Prostate gland (tissue), 2 donors: ENCODE results near the gene CORIN. TPM values are rescaled to one million over a fixed set of nuclear protein-coding genes. Genes with fewer than 3 reads are reported as not detected.
A peak's percentile ranks its signal among the peaks of the same experiment; 100 is the strongest.

ENCODE experiments used
- DNase-seq: peaks from one replicate; pipeline ENCODE4 v3.0.0-alpha.2; 2019; ENCODE audit warnings: low spot score
- H3K27ac ChIP-seq, 2 donors: fragments of 200-600 bp; sonication (generic); 2 replicates each; pipeline ENCODE4 v1.5.1; 2017 to 2019
- H3K27me3 ChIP-seq: fragments of 200-600 bp; sonication (generic); replicated peaks from 2 replicates; pipeline ENCODE4 v1.5.1; 2019; ENCODE audit not compliant: insufficient read depth
- H3K36me3 ChIP-seq, 2 donors: fragments of 200-600 bp; sonication (generic); 1 replicate in 1 of 2; 2 replicates in 1 of 2; pipeline versions ENCODE4 v1.5.1 to v1.8.1; 2017 to 2019
- H3K4me1 ChIP-seq: fragments of 200-600 bp; sonication (generic); replicated peaks from 2 replicates; pipeline ENCODE4 v1.5.1; 2019
- H3K4me3 ChIP-seq, 2 donors: fragments of 200-600 bp; sonication (generic); 2 replicates each; pipeline ENCODE4 v1.5.1; 2017 to 2019
- H3K9me3 ChIP-seq: fragments of 200-600 bp; sonication (generic); 2 replicates; pipeline ENCODE4 v1.5.1; 2017
- POLR2A ChIP-seq: fragments of 450-650 bp; IDR thresholded peaks from one replicate; pipeline ENCODE4 v1.6.1; 2016; ENCODE audit warnings: antibody characterized with exemption, mild to moderate bottlenecking
- POLR2AphosphoS5 ChIP-seq: sonication (generic); formaldehyde crosslinking; IDR thresholded peaks from one replicate; pipeline ENCODE4 v1.6.1; 2017; ENCODE audit warnings: antibody characterized with exemption
- WGBS: methylation state at CpG from one replicate; pipeline ENCODE4 v1.1.5; 2018; 5-methylcytosine and 5-hydroxymethylcytosine counted together
- intact Hi-C: fragments of 100-400 bp; cut with DNase I; formaldehyde crosslinking; loops from one replicate; pipeline ENCODE4 v1.14.2; 2022
- total RNA-seq, 2 donors: library from RNA; depleted of rRNA; stranded (reverse); fragments of >200 nt; gene quantifications; one replicate each; pipeline ENCODE4 v1.1.0, GENCODE V29; 2016
- TF ChIP-seq, protein P1 (sequence below), 4 experiments: fragments of 200-600 bp in 2 of 4; fragments of 450-650 bp in 2 of 4; sonication (generic) in 2 of 4; IDR thresholded peaks; 1 replicate in 3 of 4; 2 replicates in 1 of 4; pipeline ENCODE4 v1.5.1; 2016 to 2019; ENCODE audit warnings: antibody characterized with exemption in 4 of 4, mild to moderate bottlenecking in 2 of 4, moderate library complexity in 2 of 4

CORIN gene
- total RNA-seq, 2 donors from 2014 or later: 6.0 to 7.7 TPM

DNA sequence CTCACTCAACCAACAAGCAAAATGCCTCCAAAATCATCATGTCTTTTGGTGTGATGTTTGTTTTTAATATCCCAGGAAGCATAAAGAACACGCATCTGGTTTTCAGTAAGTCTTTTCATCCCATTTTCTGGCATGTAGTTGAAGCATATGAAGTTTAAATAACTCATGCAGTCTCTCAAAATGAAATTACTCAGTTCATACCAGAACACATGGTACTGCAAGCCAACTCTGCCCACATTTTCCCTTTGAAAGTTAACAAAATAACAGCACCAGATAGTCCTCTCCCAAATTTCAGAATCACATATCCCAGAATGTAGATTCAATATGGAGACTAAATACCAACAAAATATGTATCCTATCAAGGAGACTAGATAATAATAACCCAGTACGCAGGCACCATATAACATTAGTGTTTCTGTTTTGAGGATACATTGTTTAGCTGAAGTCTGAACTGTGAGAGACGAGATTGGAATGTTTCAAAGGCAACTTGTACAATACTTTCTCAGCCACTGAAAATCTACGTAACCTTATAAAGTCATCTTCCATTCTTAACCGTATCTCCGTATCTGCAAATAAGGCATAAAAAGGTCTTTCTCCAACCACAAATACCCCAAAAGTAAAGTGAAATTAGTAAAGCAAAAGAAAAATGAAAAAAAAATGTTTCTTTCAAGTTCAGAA lies 23.1 kb downstream of the CORIN start:
- Histone ChIP-seq H3K27me3 (no peaks in the 10 kb centered on the region), H3K9me3 (no peaks in the 10 kb centered on the region), H3K27ac (no peak overlapping the region), H3K4me3 (no peak overlapping the region), H3K36me3 (no peaks in the 10 kb centered on the region), H3K4me1 (no peaks in the 10 kb centered on the region)
- TF ChIP-seq POLR2AphosphoS5 (no peak), POLR2A (no peak)
- TF ChIP-seq, protein P1, sequence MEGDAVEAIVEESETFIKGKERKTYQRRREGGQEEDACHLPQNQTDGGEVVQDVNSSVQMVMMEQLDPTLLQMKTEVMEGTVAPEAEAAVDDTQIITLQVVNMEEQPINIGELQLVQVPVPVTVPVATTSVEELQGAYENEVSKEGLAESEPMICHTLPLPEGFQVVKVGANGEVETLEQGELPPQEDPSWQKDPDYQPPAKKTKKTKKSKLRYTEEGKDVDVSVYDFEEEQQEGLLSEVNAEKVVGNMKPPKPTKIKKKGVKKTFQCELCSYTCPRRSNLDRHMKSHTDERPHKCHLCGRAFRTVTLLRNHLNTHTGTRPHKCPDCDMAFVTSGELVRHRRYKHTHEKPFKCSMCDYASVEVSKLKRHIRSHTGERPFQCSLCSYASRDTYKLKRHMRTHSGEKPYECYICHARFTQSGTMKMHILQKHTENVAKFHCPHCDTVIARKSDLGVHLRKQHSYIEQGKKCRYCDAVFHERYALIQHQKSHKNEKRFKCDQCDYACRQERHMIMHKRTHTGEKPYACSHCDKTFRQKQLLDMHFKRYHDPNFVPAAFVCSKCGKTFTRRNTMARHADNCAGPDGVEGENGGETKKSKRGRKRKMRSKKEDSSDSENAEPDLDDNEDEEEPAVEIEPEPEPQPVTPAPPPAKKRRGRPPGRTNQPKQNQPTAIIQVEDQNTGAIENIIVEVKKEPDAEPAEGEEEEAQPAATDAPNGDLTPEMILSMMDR (IDR thresholded peaks at IDR 0.05): no peak
- DNase-seq: no peak
- 79% methylated on average over 6 of the region's 6 CpGs for WGBS
- intact Hi-C loops: no loop called here

DNA sequence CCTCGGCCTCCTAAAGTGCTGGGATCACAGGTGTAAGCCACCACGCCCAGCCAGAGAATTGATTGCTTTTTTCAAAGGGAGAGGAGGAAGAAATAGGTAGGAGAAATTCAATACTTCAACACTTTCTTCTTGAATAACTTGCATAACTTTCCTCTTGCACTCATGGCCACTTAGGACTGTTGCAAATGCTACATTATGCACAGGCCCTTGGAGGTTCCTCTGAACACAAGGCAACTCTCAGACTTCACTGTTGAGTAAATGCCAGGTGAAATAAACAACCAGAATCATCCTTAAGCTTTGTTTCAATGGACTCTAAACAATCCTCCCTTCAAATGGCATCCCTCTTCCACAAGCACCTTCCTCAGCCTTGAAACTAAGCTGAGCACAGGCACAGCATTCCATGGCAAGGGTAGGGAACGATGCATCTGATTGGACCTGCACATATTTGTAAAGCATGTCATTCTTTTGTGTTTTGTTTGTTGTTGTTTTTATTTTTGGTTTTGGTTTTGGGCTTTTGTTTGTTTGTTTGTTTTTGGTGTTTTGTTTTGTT lies 28.1 kb downstream of the CORIN start:
- no peak overlapping the region for H3K27ac ChIP-seq
- no peaks in the 10 kb centered on the region for H3K27me3 ChIP-seq
- H3K4me3 ChIP-seq: no peak overlapping the region
- H3K9me3 ChIP-seq: no peaks in the 10 kb centered on the region
- TF ChIP-seq POLR2AphosphoS5 (no peak), POLR2A (no peak)
- TF ChIP-seq, protein P1 (IDR thresholded peaks at IDR 0.05): no peak
- WGBS: 86% methylated on average over 3 of the region's 3 CpGs
- intact Hi-C loops: no loop called here
- no peaks in the 10 kb centered on the region for H3K36me3 ChIP-seq
- no peak for DNase-seq
- H3K4me1 ChIP-seq: no peaks in the 10 kb centered on the region

DNA sequence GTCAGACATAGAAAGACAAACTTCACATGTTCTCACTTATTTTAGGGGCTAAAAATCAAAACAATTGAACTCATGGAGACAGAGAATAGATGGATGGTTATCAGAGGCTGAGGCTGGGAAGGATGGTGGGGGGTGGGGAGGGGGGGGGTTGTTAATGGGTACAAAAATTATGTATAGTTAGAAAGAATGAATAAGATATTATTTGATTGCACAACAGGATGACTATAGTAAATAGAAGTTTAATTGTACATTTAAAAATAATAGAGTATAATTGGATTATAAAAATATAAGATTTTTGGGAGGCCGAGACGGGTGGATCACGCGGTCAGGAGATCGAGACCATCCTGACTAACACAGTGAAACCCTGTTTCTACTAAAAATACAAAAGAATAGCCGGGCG lies 33.3 kb downstream of the CORIN start:
- no peak for TF ChIP-seq POLR2A
- TF ChIP-seq, protein P1 (IDR thresholded peaks at IDR 0.05): no peak
- TF ChIP-seq POLR2AphosphoS5: no peak
- Histone ChIP-seq H3K27me3 (no peaks in the 10 kb centered on the region), H3K36me3 (no peaks in the 10 kb centered on the region), H3K4me1 (no peaks in the 10 kb centered on the region), H3K9me3 (no peaks in the 10 kb centered on the region), H3K4me3 (no peak overlapping the region), H3K27ac (no peak overlapping the region)
- intact Hi-C loops: no loop called here
- 97% methylated on average over 7 of the region's 7 CpGs for WGBS
- DNase-seq: no peak

DNA sequence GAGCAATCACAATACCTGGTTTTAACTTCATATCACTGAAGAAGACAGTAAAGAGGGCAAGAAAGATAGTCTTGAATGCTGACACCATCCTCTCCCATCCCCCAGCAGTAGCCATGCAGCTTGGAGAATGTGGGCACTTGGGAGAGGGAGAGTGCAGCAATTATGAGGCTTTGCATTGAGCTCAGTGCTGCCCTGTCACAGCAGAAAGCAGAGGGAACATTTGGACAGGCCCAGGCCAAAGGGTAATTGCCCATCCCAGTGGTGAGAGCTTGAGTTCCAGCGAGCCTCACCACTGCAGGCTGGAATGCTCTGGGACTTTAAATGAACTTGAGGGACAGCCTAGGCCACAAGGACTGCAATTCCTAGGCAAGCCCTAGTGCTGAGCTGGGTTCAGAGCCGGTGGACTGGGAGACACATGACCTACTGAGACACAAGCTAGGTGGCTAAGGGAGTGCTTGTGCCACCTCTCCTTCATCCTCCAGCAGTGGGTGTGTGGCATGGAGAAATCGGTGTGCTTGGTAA lies 36.3 kb downstream of the CORIN start:
- 93% methylated on average over 3 of the region's 3 CpGs for WGBS
- DNase-seq: no peak
- Histone ChIP-seq H3K4me3 (no peak overlapping the region), H3K36me3 (no peaks in the 10 kb centered on the region), H3K27ac (no peak overlapping the region), H3K9me3 (no peaks in the 10 kb centered on the region), H3K4me1 (no peaks in the 10 kb centered on the region), H3K27me3 (no peaks in the 10 kb centered on the region)
- intact Hi-C loops: no loop called here
- TF ChIP-seq POLR2A (no peak), POLR2AphosphoS5 (no peak)
- TF ChIP-seq, protein P1 (IDR thresholded peaks at IDR 0.05): no peak

DNA sequence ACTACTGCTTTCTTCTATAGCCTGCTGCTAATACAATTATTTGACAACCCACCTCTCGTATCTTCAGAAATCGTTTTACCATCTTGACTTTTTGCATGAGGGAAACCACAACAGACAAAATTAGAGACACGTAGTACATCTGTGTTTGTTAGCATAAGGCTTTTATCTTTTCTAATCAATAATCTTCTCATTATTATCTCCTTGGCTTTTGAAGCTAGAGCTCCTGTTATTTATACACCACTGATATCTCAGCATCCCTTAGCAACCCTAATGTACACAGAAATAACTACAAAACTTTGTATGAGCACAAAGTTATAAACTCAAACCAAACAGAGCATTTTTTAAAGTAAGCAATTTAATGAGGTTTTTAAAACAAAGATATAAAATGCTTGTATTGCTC lies 39.7 kb downstream of the CORIN start:
- H3K9me3 ChIP-seq: no peaks in the 10 kb centered on the region
- no peaks in the 10 kb centered on the region for H3K36me3 ChIP-seq
- H3K27me3 ChIP-seq: no peaks in the 10 kb centered on the region
- 23% methylated on average over 3 of the region's 3 CpGs for WGBS
- H3K4me1 ChIP-seq: no peaks in the 10 kb centered on the region
- H3K27ac ChIP-seq: no peak overlapping the region
- H3K4me3 ChIP-seq: no peak overlapping the region
- no peak for DNase-seq
- TF ChIP-seq, protein P1 (IDR thresholded peaks at IDR 0.05): no peak
- TF ChIP-seq POLR2AphosphoS5 (peak; percentile 8), POLR2A (no peak)
- intact Hi-C loops: no loop called here
